ENCODE results near the gene ARL14.

The ARL14 gene

DNA sequence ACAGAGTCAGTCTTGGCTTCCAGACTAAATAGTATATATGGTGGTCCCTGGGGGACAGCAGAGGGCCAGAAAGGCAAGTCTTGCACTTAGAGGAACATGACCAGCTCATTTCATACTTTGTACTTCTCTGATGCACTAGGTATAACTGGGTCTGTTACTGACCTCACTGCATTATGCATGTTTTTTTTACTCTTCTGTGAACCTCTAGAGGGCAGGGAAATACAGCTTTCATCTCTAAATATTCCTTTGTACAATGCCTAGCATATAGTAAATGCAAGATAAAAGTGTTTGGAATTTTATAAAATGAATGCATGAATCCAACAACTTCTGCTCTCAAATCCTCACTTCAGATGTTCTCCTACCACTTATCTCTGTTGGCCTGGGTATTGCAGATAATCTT, 23.4 kb upstream of the ARL14 start:
- Histone ChIP-seq H3K4me3 (replicated peaks; ENCODE audit: low read depth, low read length) (no peak overlapping the region), H3K36me3 (ENCODE audit: control insufficient read depth, insufficient read depth, low read length) (no peaks in the 10 kb centered on the region), H3K27me3 (replicated peaks; ENCODE audit: control insufficient read depth, insufficient read depth, low read length) (no peaks in the 10 kb centered on the region)
- TF ChIP-seq, protein P1, sequence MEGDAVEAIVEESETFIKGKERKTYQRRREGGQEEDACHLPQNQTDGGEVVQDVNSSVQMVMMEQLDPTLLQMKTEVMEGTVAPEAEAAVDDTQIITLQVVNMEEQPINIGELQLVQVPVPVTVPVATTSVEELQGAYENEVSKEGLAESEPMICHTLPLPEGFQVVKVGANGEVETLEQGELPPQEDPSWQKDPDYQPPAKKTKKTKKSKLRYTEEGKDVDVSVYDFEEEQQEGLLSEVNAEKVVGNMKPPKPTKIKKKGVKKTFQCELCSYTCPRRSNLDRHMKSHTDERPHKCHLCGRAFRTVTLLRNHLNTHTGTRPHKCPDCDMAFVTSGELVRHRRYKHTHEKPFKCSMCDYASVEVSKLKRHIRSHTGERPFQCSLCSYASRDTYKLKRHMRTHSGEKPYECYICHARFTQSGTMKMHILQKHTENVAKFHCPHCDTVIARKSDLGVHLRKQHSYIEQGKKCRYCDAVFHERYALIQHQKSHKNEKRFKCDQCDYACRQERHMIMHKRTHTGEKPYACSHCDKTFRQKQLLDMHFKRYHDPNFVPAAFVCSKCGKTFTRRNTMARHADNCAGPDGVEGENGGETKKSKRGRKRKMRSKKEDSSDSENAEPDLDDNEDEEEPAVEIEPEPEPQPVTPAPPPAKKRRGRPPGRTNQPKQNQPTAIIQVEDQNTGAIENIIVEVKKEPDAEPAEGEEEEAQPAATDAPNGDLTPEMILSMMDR (IDR thresholded peaks at IDR 0.05; ENCODE audit: insufficient read depth, low read length, poor library complexity, severe bottlenecking) = no peak
- DNase-seq (ENCODE audit: extremely low read depth, insufficient read length) = no peak

DNA sequence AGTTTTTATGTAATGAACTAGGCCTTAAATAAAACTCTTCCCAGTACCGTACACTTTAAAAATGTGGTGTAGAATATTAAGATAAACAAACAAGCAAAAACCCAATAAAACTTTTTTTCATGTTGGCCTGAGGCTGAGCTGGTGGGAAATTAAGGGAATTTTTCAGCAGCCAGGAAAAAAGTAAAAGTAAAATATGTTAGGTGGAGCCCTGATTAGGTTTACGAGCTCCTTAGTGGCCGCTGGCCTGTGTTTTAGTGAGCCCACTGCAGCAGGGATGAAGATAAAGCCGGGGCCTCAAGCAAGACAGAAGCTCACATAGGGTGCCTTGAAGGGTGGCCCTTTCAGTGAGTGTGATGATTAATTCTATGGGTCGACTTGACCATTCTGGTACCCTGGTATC, 16.1 kb upstream of the ARL14 start:
- H3K4me3 ChIP-seq (replicated peaks; ENCODE audit: low read depth, low read length) = no peak overlapping the region
- no peaks in the 10 kb centered on the region for H3K27me3 ChIP-seq (replicated peaks; ENCODE audit: control insufficient read depth, insufficient read depth, low read length)
- no peak for DNase-seq (ENCODE audit: extremely low read depth, insufficient read length)
- no peaks in the 10 kb centered on the region for H3K36me3 ChIP-seq (ENCODE audit: control insufficient read depth, insufficient read depth, low read length)
- TF ChIP-seq, protein P1 (IDR thresholded peaks at IDR 0.05; ENCODE audit: insufficient read depth, low read length, poor library complexity, severe bottlenecking) = no peak

DNA sequence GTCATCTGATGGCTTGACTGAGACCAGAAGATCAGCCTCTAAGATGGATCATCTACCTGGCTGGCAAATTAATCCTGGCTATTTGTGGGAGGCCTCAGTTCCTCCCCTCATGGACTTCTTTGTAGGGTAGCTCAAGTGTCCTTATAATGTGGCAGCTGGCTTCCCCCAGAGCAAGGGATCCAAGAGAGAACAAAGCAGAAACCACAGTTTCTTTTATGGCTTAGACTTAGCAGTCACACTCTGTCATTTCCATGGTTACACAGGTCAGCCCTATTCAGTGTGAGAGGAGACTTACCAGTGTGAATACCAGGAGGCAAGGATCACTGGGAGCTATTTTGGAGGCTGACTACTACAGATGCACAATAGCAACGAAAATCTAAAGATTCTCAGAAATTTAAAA, 15.3 kb upstream of the ARL14 start:
- DNase-seq (ENCODE audit: extremely low read depth, insufficient read length) = no peak
- no peaks in the 10 kb centered on the region for H3K27me3 ChIP-seq (replicated peaks; ENCODE audit: control insufficient read depth, insufficient read depth, low read length)
- no peak overlapping the region for H3K4me3 ChIP-seq (replicated peaks; ENCODE audit: low read depth, low read length)

DNA sequence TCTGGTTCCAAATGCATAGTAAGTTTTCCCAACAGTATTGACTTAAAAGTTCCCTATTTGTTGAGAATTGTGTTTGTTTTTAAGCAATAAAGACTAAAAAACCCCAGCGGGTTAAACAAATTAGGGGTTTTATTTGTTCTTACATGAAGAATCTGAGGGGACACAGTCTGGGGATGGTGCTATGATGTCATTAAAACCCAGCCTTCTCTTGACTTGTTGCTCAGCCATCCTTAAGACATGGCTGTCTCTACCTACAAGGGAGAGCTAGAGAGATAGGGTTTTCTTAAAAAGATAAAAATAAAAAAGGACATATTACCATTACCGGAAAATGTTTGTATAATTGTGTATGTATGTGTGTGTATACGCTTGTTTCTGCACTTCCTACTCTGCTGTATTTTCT, 11.7 kb upstream of the ARL14 start:
- no peaks in the 10 kb centered on the region for H3K27me3 ChIP-seq (replicated peaks; ENCODE audit: control insufficient read depth, insufficient read depth, low read length)
- TF ChIP-seq, protein P1 (IDR thresholded peaks at IDR 0.05; ENCODE audit: insufficient read depth, low read length, poor library complexity, severe bottlenecking) = no peak
- H3K36me3 ChIP-seq (ENCODE audit: control insufficient read depth, insufficient read depth, low read length) = no peaks in the 10 kb centered on the region
- peak; percentile 26 for DNase-seq (ENCODE audit: extremely low read depth, insufficient read length)
- peak overlapping the region; percentile 63 for H3K4me3 ChIP-seq (replicated peaks; ENCODE audit: low read depth, low read length)

More for the DNA sequence above, 15.3 kb upstream of the ARL14 start:
- H3K36me3 ChIP-seq (ENCODE audit: control insufficient read depth, insufficient read depth, low read length) = no peaks in the 10 kb centered on the region
- TF ChIP-seq, protein P1 (IDR thresholded peaks at IDR 0.05; ENCODE audit: insufficient read depth, low read length, poor library complexity, severe bottlenecking) = no peak

DNA sequence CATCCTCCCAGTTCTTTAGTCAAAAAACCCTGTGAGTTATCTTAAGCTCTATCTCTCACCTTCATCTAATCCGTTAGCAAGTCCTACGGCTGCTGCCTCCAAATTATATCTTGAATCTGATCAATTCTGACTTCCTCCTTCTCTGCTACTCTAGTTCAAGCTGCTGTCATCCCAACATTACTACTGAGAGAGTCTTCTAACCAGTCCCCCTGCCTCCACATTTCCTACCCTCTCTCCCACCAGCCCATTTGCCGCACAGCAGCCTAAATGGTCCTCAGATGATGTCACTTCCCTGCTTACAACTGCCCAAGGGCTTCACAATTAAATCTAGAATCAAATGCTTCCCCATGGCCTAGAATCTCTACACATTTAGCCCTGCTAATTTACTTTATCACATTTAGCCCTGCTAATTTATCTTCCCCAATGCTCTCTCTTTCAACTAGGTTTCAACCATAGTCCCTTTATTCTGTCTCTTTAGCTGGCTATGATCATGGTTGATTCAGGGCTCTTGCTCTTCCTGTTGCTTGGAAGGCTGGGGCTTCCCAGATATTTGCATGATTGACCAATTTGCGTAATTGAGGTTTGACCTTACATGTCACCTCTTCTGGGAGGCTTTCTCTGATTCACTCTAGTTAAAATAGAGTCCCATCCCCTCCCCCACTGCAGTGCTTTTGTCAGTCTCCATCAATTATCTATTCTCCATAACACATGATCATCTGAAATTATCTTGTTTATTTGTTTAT, 11.0 kb upstream of the ARL14 start:
- H3K27me3 ChIP-seq (replicated peaks; ENCODE audit: control insufficient read depth, insufficient read depth, low read length) = no peaks in the 10 kb centered on the region
- TF ChIP-seq, protein P1 (IDR thresholded peaks at IDR 0.05; ENCODE audit: insufficient read depth, low read length, poor library complexity, severe bottlenecking) = no peak
- no peaks in the 10 kb centered on the region for H3K36me3 ChIP-seq (ENCODE audit: control insufficient read depth, insufficient read depth, low read length)
- peak; percentile 62 for DNase-seq (ENCODE audit: extremely low read depth, insufficient read length)
- peak overlapping the region; percentile 63 for H3K4me3 ChIP-seq (replicated peaks; ENCODE audit: low read depth, low read length)
